ENCODE data around the gene C5orf52.

GRCh38 chr5:157672976-157673375, 1.6 kb downstream of the C5orf52 start:
- no peak for TF ChIP-seq EZH2phosphoT487 (IDR thresholded peaks at IDR 0.05; ENCODE audit: borderline replicate concordance, low read length)
- TF ChIP-seq, protein P1, sequence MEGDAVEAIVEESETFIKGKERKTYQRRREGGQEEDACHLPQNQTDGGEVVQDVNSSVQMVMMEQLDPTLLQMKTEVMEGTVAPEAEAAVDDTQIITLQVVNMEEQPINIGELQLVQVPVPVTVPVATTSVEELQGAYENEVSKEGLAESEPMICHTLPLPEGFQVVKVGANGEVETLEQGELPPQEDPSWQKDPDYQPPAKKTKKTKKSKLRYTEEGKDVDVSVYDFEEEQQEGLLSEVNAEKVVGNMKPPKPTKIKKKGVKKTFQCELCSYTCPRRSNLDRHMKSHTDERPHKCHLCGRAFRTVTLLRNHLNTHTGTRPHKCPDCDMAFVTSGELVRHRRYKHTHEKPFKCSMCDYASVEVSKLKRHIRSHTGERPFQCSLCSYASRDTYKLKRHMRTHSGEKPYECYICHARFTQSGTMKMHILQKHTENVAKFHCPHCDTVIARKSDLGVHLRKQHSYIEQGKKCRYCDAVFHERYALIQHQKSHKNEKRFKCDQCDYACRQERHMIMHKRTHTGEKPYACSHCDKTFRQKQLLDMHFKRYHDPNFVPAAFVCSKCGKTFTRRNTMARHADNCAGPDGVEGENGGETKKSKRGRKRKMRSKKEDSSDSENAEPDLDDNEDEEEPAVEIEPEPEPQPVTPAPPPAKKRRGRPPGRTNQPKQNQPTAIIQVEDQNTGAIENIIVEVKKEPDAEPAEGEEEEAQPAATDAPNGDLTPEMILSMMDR (IDR thresholded peaks at IDR 0.05; ENCODE audit: low read depth, low read length, poor library complexity, severe bottlenecking) = no peak
